GM08714 (cell line): ENCODE data around the gene RBFA.
"Not testable (repeated sequence)": the region's sequence is repeated elsewhere in the genome, so short reads cannot be mapped to it uniquely, and the experiment has no call there.

Source experiments
- H3K4me3 ChIP-seq: fragments of 200-500 bp; sonication (Bioruptor generic); 2 replicates; pipeline ENCODE4 v1.5.1; 2014; ENCODE audit warnings: mild to moderate bottlenecking, low read length, inconsistent platforms
- ZNF274 ChIP-seq: IDR thresholded peaks from 2 replicates; pipeline ENCODE4 v1.6.1; 2012; ENCODE audit warnings: mild to moderate bottlenecking, low read depth, low read length

RBFA gene

GRCh38 chr18:80009661-80010550 is 24.3 kb upstream of the RBFA start:
- no peak for TF ChIP-seq ZNF274
- no peak overlapping the region for H3K4me3 ChIP-seq

GRCh38 chr18:80010551-80010906 is 23.7 kb upstream of the RBFA start:
- TF ChIP-seq ZNF274: no peak

GRCh38 chr18:80011496-80012137 is 22.6 kb upstream of the RBFA start:
- H3K4me3 ChIP-seq: not testable (repeated sequence)

More at GRCh38 chr18:80010551-80010906, 23.7 kb upstream of the RBFA start:
- H3K4me3 ChIP-seq: no peak overlapping the region

GRCh38 chr18:80012714-80013113 is 21.5 kb upstream of the RBFA start:
- no peak overlapping the region for H3K4me3 ChIP-seq
- no peak for TF ChIP-seq ZNF274

- TF ChIP-seq ZNF274: no peak
- no peak overlapping the region for H3K4me3 ChIP-seq
Observed at GRCh38 chr18:80022613-80023012, 11.6 kb upstream of the RBFA start.

GRCh38 chr18:80023173-80023572 is 11.1 kb upstream of the RBFA start:
- no peak for TF ChIP-seq ZNF274
- no peak overlapping the region for H3K4me3 ChIP-seq

GRCh38 chr18:80026363-80026762 is 7.9 kb upstream of the RBFA start:
- TF ChIP-seq ZNF274: no peak
- no peak overlapping the region for H3K4me3 ChIP-seq

- H3K4me3 ChIP-seq: not testable (repeated sequence)
Observed at GRCh38 chr18:80027719-80028118, 6.5 kb upstream of the RBFA start.

- no peak for TF ChIP-seq ZNF274
Observed at GRCh38 chr18:80029690-80030089, 4.5 kb upstream of the RBFA start.

GRCh38 chr18:80033181-80034067 is 810 bp upstream of the RBFA start:
- no peak for TF ChIP-seq ZNF274
- H3K4me3 ChIP-seq: peak overlapping the region; percentile 67; the same call in 1 of the 2 replicates

More at GRCh38 chr18:80029690-80030089, 4.5 kb upstream of the RBFA start:
- H3K4me3 ChIP-seq: no peak overlapping the region

GRCh38 chr18:80034852-80035406 is 695 bp downstream of the RBFA start:
- no peak for TF ChIP-seq ZNF274

GRCh38 chr18:80035997-80036396 is 1.8 kb downstream of the RBFA start:
- TF ChIP-seq ZNF274: no peak

More at GRCh38 chr18:80034852-80035406, 695 bp downstream of the RBFA start:
- H3K4me3 ChIP-seq: peak overlapping the region; percentile 83

GRCh38 chr18:80037300-80037699 is 3.1 kb downstream of the RBFA start:
- no peak overlapping the region for H3K4me3 ChIP-seq
- TF ChIP-seq ZNF274: no peak

More at GRCh38 chr18:80035997-80036396, 1.8 kb downstream of the RBFA start:
- H3K4me3 ChIP-seq: no peak overlapping the region
